SK-N-SH treated with all-trans-retinoic acid at 6 μM for 48 hours (cell line): ENCODE measurements around the gene C15orf39.
"Not testable (repeated sequence)": the region's sequence is repeated elsewhere in the genome, so short reads cannot be mapped to it uniquely, and the experiment has no call there.

ENCODE experiments used
- ATAC-seq: fragments of 200-7000 bp; cut with Tn5 transposase; 3 replicates; pipeline ENCODE4 v1.9.1; 2020; ENCODE audit warnings: mild to moderate bottlenecking, moderate library complexity
- ARNTL ChIP-seq: fragments of 450-650 bp; formaldehyde crosslinking; IDR thresholded peaks from 2 replicates; pipeline ENCODE4 v1.5.0; 2020; ENCODE audit warnings: low read depth, mild to moderate bottlenecking, moderate library complexity, borderline replicate concordance
- CREB5 ChIP-seq: fragments of 250-450 bp; sonication (Bioruptor Pico); IDR thresholded peaks from 2 replicates; pipeline ENCODE4 v1.5.1; 2020; ENCODE audit warnings: low read depth, mild to moderate bottlenecking, moderate library complexity
- CSDC2 ChIP-seq: fragments of 250-450 bp; sonication (Bioruptor Pico); IDR thresholded peaks from 2 replicates; pipeline ENCODE4 v1.5.0; 2020; ENCODE audit warnings: mild to moderate bottlenecking, moderate library complexity
- ESRRG ChIP-seq: fragments of 250-450 bp; sonication (Bioruptor Pico); IDR thresholded peaks from 2 replicates; pipeline ENCODE4 v1.6.1; 2021; ENCODE audit warnings: mild to moderate bottlenecking
- GLIS3 ChIP-seq: fragments of 250-450 bp; sonication (Bioruptor Pico); IDR thresholded peaks from 2 replicates; pipeline ENCODE4 v1.5.0; 2020; ENCODE audit warnings: mild to moderate bottlenecking, moderate library complexity
- ISL1 ChIP-seq: fragments of 250-450 bp; sonication (Bioruptor Pico); IDR thresholded peaks from 2 replicates; pipeline ENCODE4 v2.1.2; 2022; ENCODE audit warnings: mild to moderate bottlenecking, moderate library complexity
- OSR1 ChIP-seq: fragments of 250-450 bp; sonication (Bioruptor Pico); IDR thresholded peaks from 2 replicates; pipeline ENCODE4 v1.8.0; 2022; ENCODE audit warnings: moderate library complexity, mild to moderate bottlenecking, inconsistent platforms
- PATZ1 ChIP-seq: fragments of 250-450 bp; sonication (Bioruptor Pico); IDR thresholded peaks from 2 replicates; pipeline ENCODE4 v1.8.0; 2020; ENCODE audit warnings: mild to moderate bottlenecking, moderate library complexity, borderline replicate concordance
- POU6F1 ChIP-seq: fragments of 250-450 bp; sonication (Bioruptor Pico); IDR thresholded peaks from 2 replicates; pipeline ENCODE4 v1.8.0; 2021; ENCODE audit warnings: low read depth, mild to moderate bottlenecking, moderate library complexity, borderline replicate concordance
- PPARA ChIP-seq: fragments of 250-450 bp; sonication (Bioruptor Pico); IDR thresholded peaks from 2 replicates; pipeline ENCODE4 v1.5.0; 2020; ENCODE audit warnings: mild to moderate bottlenecking, borderline replicate concordance
- SNAI2 ChIP-seq: fragments of 250-450 bp; sonication (Bioruptor Pico); IDR thresholded peaks from 2 replicates; pipeline ENCODE4 v1.5.0; 2020; ENCODE audit warnings: mild to moderate bottlenecking, moderate library complexity
- TCF4 ChIP-seq: fragments of 250-450 bp; sonication (Bioruptor Pico); IDR thresholded peaks from 2 replicates; pipeline ENCODE4 v1.8.0; 2021; ENCODE audit warnings: mild to moderate bottlenecking, moderate library complexity, borderline replicate concordance
- TSHZ2 ChIP-seq: fragments of 250-450 bp; sonication (Bioruptor Pico); IDR thresholded peaks from 2 replicates; pipeline ENCODE4 v1.5.0; 2020; ENCODE audit warnings: mild to moderate bottlenecking, moderate library complexity
- ZC3H10 ChIP-seq: fragments of 250-450 bp; sonication (Bioruptor Pico); IDR thresholded peaks from 2 replicates; pipeline ENCODE4 v1.5.1; 2021; ENCODE audit warnings: mild to moderate bottlenecking, moderate library complexity
- ZFP3 ChIP-seq: fragments of 250-450 bp; sonication (Bioruptor Pico); IDR thresholded peaks from 2 replicates; pipeline ENCODE4 v1.5.0; 2020; ENCODE audit warnings: mild to moderate bottlenecking, moderate library complexity
- ZNF565 ChIP-seq: fragments of 450-650 bp; formaldehyde crosslinking; conservative IDR thresholded peaks from 2 replicates; pipeline ENCODE4 v1.5.0; 2020; ENCODE audit warnings: low read depth, mild to moderate bottlenecking, moderate library complexity
- ZNF70 ChIP-seq: fragments of 450-650 bp; formaldehyde crosslinking; IDR thresholded peaks from 2 replicates; pipeline ENCODE4 v1.5.0; 2020; ENCODE audit warnings: mild to moderate bottlenecking, moderate library complexity
- ZNF8 ChIP-seq: fragments of 450-650 bp; formaldehyde crosslinking; IDR thresholded peaks from 2 replicates; pipeline ENCODE4 v1.5.0; 2020; ENCODE audit warnings: mild to moderate bottlenecking, moderate library complexity

Gene C15orf39

GRCh38 chr15:75164625-75165350 lies 36.9 kb upstream of the C15orf39 start (continued):
- TF ChIP-seq TSHZ2 = no peak
- TF ChIP-seq, all 23 proteins: peak for 0

GRCh38 chr15:75166489-75167063 lies 35.1 kb upstream of the C15orf39 start:
- ATAC-seq = not testable (repeated sequence)

GRCh38 chr15:75167588-75168350 lies 33.9 kb upstream of the C15orf39 start:
- ATAC-seq = no peak
- TF ChIP-seq CREB5 (no peak), TCF4 (no peak), ISL1 (CRISPR knock-in tag) (no peak)
- TF ChIP-seq, all 23 proteins: peak for 0

GRCh38 chr15:75168374-75168773 lies 33.3 kb upstream of the C15orf39 start:
- no peak for TF ChIP-seq PATZ1 (CRISPR knock-in tag)
- no peak for TF ChIP-seq GLIS3 (CRISPR knock-in tag)
- TF ChIP-seq POU6F1 (CRISPR knock-in tag) = no peak
- no peak for TF ChIP-seq OSR1 (CRISPR knock-in tag)
- no peak for TF ChIP-seq ISL1 (CRISPR knock-in tag)
- ATAC-seq = no peak

GRCh38 chr15:75170203-75170602 lies 31.5 kb upstream of the C15orf39 start:
- ATAC-seq = no peak
- TF ChIP-seq ESRRG (CRISPR knock-in tag) (no peak), GLIS3 (CRISPR knock-in tag) (no peak), ZC3H10 (CRISPR knock-in tag) (no peak), PATZ1 (CRISPR knock-in tag) (no peak), SNAI2 (no peak), ZNF8 (CRISPR knock-in tag) (no peak), ZNF565 (CRISPR knock-in tag) (no peak), ZNF70 (CRISPR knock-in tag) (no peak), ZFP3 (no peak), POU6F1 (CRISPR knock-in tag) (no peak), ARNTL (CRISPR knock-in tag) (no peak), TSHZ2 (no peak), CSDC2 (no peak), PPARA (CRISPR knock-in tag) (no peak)
